HG02763 (cell line): ENCODE data around the gene MT1E.
"Not testable (repeated sequence)": the region's sequence is repeated elsewhere in the genome, so short reads cannot be mapped to it uniquely, and the experiment has no call there.

Experiments used
- ATAC-seq: cut with Tn5 transposase; IDR thresholded peaks from one replicate; pipeline ENCODE4 v1.9.1; 2021; ENCODE audit warnings: mild to moderate bottlenecking, moderate library complexity; ENCODE audit not compliant: unreplicated experiment

MT1E gene

DNA sequence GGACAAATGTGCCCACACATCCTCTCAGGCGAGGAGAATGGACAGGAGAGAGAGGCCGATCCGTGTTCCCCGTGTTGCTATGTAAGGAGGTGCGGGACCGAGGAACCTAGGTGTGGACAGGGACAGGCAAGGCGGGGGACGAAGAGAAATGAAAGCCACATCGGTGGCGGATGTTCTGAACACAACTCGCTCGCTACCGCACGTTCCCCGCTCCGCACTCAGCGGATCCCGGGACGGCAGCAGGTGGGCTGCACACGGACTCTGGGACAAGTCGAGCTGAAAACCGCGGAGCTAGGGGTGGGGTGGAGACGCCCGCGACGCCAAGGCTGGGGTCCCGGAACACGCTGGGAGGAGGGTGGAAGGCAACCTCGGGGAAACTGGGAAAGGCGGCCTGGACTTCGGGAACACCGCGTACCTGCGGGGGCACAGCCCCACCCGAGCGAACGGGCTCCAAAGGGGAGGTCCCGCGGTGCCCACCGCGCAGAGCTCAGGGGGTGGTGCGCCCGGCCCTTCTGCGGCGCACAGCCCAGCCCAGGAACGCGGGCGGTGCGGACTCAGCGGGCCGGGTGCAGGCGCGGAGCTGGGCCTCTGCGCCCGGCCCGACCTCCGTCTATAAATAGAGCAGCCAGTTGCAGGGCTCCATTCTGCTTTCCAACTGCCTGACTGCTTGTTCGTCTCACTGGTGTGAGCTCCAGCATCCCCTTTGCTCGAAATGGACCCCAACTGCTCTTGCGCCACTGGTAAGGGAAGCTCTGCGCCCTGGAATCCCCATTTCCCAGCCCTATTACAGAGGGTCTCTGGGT is at the start of gene MT1E:
TSS of gene MT1E (plus strand) at position 642 of the 803 bp plus-strand sequence. CDS start at position 713, 71 bp downstream.
- no peak for ATAC-seq

DNA sequence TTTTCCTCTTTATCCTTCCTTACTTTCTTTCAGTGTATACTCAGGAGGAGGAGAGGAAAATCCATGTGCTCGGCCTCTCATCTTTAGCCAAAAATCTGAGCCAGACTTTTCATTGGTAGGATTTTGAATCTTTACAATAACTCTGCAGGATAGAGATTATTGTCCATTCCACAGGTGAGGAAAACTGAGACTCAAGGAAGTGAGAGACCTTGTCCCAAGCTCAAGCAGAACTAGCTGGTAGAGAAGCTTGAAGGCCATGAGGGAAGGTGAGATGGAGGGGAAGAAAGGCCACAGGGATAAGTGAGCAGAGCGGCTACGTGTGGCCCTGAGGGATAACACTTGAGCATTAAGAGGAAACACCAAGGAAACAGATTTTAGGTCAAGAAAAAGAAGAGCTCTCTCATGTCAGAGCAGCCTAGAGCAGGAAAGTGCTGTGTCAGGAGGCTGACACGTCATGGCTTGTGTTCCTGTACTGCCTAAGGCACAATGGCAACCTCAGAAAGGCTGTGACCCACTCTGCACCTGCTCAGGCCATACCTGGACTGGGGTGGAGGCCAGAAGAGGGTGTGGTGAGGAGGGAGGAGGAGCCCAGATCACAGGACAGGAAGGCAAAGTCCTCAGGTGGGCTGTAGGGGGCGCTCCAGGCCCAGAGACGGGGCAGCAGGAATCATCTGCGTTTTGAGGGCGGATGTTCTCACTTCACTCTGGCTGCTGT is 48.8 kb upstream of the MT1E start:
- peak; percentile 67 for ATAC-seq

DNA sequence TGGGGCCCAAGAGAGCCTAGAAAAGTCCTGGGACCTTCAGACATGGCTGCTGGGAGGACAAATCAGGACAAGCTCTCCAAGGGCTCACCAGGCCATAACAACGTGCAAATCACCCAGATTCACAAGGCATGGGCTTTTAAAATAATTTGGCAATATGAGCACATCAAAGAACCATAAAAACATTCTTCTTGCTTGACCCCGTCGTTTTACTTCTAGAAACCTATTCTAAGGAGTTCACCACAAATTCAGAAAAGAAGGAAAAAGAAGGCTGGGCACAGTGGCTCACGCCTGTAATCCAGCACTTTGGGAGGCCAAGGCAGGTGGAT is 48.3 kb upstream of the MT1E start:
- ATAC-seq = no peak

DNA sequence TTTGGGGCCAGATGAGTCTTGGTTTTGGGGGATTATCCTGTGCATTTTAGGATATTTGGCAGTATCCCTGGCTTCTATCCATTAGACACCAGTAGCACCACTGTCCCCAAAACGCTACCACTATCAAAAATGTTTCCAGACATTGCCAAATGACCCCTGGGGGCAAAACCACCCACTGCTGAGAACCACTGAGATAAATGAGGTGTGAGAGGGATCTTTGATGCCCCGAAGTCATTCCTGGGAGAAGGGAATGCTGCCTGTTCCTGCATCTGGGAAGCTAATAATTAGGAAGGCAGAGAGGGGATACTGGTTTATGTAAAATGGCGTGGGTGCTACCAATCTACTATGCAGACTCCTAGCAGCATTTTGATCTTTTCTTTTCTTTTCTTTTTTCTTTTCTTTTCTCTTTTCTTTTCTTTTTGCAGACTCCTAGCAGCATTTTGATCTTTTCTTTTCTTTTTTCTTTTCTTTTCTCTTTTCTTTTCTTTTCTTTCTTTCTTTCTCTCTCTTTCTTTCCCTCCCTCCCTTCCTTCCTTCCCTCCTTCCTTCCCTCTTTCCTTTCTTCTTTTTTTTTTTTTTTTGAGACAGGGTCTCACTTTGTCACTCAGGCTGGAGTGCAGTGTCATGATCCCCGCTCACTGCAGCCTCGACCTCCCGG is 45.1 kb upstream of the MT1E start:
- ATAC-seq = no peak

DNA sequence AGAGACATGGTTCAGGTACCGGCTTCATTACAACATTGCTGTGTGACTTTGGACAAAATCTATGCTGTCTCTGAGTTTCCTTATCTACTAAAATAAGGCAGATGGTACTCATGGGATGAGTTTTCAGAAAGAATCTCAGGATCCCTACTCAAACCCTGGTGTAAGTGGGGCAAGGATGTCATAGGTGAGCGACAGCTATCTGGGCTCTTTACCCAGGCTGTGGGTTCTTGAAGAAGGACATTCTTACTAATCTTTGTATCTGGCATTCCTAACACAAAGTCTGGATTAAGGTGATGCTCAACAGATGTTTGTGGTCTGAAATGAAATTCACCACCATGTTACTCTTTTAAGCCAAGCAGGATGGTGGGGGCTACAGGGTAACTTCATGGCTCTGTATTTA is 42.7 kb upstream of the MT1E start:
- ATAC-seq = not testable (repeated sequence)

DNA sequence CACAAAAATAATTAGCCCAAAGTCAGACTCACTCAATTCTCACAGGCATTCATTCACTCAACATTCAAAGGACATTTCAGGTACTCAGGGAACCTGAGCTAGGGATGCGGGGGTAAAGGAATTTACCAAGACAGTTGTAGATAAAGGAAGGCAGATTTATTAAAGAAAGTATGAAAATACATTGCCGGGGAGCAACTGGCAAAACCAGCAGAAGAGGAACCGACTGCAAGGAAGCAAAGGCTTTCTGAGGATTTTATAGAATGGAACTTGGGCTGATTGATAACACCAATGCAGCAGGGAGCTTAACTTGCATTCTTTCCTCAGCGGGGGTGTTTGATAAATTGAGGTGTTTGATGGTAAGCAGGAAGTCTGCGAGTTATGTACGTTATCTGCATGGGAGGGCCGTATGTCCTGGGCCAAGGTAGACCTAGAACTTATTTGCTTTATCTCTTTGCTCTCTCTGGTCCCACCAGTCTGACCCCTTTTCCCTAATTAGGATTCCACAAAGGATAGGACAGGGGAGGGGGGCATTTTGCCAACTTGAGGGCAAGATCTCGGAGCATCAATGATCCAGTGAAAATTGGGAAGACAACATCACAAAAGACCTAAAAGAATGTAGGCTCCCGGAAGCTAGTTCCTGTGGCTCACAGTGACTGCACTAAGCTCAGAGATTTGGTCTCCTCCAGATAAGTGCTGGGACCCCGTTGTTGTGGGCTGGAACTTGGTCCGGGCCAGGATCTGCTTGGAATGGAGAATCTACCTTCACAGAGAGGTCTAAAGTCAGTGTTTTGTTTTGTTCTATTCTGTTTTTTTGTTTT is 42.0 kb upstream of the MT1E start:
- ATAC-seq = no peak

DNA sequence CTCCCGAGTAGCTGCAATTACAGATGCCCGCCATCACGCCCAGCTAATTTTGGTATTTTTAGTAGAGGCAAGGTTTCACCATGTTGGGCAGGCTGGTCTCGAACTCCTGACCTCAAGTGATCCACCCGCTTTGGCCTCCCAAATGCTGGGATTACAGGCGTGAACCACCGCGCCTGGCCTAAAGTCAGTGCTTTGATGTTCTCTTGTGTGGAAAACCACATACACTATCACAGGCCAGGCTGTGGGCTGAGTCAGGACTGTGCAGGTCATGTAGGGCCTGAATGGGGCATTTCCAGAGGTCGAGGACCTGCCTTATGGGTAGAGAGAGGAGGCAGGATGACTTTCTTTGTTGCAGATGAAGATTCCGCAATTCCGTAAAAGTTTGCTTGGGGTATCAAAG is 41.3 kb upstream of the MT1E start:
- no peak for ATAC-seq

DNA sequence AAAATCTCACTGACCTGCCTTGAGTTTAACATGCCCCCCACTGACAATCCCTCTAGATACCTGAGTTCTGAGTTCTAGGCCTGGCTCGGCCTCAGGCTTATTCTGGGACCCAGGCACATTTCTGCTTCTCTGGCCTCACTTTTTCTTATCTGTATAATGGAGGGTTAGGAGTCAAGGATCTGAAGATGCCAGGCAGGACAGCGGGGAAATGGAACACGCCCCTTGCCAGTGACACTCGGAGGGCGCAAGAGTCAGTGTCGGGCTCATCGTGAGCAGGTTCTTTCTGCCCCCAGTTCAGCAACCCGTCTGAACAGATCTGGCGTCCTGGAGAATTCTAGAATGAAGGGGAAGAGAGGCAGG is 36.8 kb upstream of the MT1E start:
- no peak for ATAC-seq

DNA sequence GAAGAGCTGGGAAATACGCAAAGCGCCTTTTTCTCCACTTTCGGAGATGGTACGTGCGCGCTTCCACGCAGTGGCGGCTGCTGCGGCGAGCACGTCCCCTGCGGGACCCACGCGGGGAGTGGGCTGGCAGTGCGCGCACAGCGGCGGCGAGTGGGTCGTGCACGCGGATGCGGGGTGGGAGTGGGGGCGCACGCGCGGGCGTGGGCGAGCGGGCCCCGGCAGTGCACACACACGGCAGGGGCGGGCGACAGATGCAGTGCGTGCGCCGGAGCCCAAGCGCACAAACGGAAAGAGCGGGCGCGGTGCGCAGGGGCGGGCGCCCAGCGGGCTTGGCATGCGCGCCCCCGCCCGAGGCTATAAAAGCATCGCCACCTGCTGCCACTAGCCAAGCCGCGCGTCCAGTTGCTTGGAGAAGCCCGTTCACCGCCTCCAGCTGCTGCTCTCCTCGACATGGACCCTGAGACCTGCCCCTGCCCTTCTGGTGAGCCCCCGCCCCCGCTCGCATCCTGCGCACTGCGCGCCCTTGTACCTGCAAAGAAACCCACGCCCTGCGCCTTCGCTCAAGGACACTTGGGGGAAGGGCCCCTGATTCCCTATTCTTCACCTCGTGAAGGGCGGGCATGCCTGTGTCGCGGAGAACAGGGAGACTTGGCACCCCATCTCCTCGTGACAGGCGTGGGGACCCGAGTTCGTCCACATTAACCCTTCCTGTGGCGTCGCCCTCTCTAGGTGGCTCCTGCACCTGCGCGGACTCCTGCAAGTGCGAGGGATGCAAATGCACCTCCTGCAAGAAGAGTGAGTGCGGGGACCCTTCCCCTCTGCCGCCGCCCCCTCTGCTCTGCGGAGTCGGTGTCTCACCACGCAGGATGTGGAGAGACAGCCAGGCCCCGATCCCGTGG is 36.2 kb upstream of the MT1E start, which contains the start of gene MT3:
TSS of gene MT3 (plus strand) at position 388 of the 899 bp plus-strand sequence. CDS start at position 451, 63 bp downstream.
- ATAC-seq = no peak

DNA sequence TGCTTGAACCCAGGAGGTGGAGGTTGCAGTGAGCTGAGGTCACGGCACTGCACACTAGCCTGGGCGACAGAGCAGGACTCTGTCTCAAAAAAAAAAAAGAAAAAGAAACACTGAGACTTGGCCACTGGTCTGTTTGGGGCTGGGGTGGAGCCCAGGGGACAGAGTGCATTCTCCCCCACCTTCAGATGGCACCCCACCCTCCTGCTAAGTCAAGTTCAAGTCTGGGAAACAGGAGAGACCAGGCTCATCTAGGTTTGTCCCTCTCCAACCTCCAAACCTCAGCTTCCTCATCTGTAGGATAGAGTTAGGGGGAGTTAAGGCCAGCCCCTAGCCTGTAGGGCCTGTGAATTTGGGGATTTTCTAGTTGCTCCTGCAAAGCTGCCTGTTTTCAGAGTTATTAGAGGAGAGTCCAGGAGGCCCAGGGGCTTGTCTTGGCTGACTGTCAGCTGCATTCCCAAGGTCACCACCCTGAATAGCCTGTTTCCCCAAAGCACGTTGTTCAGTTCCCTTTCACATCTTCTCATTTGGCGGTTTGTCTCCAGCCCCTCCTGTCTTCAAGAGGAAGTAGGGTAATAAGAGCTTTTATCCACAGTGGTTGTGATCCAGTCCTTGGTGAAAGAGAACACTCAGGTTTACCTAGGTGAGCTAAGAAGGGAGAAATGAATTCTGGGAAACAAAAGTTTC is 34.1 kb upstream of the MT1E start:
- ATAC-seq = no peak

DNA sequence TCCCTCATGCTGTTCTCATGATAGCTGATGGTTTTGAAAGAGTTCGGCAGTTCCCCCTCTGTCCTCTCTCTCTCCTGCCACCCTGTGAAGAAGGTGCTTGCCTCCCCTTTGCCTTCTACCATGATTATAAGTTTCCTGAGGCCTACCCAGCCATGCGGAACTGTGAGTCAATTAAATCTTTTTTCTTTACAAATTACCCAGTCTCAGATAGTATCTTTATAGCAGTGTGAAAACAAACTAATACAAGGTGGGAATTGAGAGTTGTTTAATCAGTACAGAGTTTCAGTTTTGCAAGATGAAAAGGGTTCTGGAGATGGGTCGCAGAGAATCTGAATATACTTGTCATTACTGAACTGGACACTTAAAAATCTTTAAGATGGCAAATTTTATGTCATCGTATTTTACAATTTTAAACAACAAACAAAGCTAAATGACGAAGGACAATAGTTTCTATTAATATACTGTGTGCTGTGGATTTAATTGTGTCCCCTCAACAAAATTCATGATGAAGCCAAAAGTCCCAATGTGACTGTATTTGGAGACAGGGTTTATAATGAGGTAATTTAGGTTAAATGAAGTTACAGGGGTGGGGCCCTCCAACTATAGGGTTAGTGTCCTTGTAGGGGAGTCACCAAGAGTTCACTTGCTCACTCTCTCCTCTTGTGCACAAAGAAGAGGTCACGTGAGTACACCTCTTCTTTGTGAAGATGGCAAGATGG is 31.8 kb upstream of the MT1E start:
- ATAC-seq = no peak

DNA sequence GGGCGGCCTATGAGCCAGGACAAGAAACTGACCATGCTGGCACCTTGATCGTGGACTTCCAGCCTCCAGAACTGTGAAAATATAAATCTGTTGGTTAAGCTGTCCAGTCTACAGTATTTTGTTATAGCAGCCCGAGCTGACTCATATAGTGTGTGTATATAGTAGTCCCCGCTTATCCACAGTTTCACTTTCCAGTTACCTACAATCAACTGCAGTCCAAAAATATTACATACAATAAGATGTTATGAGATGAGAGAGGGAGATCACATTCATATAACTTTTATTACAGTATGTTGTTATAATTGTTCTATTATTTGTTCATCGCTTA is 31.3 kb upstream of the MT1E start:
- no peak for ATAC-seq

DNA sequence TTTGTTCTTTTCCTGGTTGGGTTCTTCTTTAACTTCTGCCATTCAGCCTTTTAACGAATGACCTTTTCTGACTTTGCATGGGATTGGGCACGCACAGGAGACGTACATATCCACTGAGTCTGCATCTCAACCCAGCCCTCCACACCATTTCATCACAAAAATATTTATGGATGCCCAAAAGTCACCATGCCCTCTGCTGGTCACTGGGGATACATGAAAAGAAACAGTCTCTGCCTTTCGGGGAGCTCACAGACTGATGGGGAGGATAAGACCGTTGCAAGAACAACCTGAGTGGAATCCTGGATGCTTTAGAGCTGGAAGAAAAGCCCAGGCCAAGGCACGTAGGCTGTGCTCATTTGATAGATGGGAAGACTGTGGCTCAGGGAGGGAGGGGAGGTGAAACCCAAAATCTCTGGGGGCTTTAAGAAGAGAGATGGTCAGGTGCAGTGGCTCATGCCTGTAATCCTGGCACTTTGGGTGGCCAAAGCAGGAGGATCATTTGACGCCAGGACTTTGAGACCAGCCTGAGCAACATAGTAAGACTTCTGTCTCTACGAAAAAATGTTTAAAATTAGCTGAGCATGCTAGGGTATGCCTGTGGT is 25.1 kb upstream of the MT1E start:
- no peak for ATAC-seq

DNA sequence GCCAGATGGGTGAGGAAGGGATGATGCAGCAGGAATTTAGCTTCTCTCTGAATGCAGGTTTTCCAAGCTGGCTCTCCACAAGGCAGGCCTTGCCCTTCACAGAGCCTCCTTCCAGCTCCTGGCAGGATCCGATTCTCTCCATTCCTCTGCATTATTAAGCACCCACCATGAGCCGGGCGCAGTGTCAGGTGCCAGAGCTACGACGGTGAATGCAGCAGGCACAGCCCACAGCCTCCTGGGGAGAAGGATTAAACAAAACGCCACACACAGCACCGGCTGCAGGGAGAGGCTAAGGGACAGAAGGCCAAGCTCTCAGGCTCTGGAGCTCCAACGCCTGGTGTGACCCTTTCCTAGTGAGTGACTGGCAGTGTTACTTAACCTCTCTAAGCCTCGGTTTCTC is 24.3 kb upstream of the MT1E start:
- no peak for ATAC-seq

DNA sequence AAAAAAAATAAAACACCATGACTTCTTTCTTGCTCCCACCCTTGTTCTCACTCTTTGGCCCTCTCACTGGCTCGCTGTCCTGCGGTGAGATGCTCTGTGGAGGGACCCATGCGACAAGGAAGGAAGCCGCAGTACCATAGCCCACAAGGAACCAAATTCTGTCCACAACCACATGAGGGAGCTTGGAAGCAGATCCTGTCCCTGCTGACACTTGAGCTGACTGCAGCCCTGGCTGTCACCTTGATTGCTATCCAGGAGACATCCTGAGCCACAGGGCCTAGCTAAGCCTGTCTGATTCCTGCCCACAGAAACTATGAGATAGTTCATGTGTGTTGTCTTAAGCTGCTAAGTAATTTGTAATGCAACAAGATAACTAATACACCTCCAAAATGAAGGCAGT is 22.0 kb upstream of the MT1E start:
- ATAC-seq = no peak

DNA sequence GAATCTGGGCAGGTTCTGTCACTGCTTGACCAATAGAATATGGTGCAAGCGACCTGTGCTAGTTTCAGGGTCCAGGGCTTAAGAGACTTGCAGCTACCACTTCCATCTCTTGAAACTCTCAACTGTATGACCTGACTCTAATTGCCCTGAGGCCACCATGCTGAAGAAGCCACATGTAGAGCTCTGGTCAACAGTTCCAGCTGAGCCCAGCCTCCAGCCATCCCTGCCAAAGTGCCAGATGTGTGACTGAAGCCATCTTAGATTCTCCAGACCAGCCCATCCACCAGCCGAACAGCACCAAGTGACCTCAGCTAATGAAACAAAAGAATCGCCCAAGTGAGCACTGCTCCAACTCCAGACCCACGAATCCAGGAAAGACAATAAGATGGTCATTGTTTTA is 20.6 kb upstream of the MT1E start:
- ATAC-seq = no peak

DNA sequence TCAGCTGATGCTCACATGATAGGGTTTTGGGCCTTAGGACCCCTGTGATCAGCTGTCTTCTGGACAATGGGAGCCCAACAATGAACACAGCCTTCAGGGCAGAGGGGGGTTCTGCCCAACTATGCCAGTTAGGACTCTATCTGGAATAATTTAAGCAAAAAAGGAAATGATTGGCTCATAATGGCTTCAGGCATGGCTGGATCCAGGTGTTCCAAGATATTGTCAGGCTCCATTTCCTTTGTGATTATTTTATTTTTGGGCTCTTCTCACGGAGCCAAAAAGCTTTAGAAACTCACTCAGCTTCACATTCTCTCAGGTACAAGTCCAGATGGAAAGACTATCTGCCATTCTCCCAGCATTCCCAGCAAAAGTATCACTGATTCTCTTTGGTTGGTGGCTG is 20.1 kb upstream of the MT1E start:
- no peak for ATAC-seq

DNA sequence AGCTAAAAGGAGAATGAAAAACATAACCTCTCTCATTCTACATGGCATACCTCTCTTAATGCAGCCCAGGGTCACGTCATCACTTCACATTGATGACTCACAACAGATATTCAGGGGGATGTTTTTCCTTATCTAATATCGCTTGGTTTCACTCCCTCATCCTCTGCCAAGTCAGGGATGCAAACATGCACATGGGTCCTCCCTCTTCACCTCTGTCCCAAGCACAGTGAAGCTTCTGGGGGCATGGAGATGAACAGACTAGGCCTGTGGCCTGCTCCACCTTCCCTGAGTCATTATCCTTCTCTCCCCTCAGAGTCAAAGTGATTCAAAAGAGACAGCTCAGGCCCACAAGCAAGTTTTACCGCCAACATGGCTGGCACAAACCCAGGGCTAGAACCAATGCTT is 19.5 kb upstream of the MT1E start:
- no peak for ATAC-seq
